Activated CD4-positive, alpha-beta T cell treated with anti-CD3 and anti-CD28 coated beads, Interleukin-2, amount 50 U/mL, for 1 hour (primary cell): Measurements from ENCODE around the gene PTTG1.
"Not testable (repeated sequence)": the region's sequence is repeated elsewhere in the genome, so short reads cannot be mapped to it uniquely, and the experiment has no call there.

Experiments
- DNase-seq: peaks from one replicate; pipeline ENCODE4 v3.0.0-alpha.2; 2020

PTTG1 gene

DNA sequence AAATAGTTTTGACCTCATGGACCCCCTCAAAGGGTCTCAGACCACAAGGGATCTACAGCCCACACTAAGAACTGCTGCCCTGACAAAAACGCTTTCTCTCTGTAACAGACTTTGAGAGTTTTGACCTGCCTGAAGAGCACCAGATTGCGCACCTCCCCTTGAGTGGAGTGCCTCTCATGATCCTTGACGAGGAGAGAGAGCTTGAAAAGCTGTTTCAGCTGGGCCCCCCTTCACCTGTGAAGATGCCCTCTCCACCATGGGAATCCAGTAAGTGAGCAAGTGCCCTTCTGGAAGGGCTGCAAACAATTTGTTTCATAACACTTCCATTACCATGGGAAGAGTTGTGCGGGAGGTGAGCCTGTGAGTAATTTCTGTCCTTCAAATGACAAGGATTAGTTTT, 6.0 kb downstream of the PTTG1 start:
- DNase-seq = no peak

DNA sequence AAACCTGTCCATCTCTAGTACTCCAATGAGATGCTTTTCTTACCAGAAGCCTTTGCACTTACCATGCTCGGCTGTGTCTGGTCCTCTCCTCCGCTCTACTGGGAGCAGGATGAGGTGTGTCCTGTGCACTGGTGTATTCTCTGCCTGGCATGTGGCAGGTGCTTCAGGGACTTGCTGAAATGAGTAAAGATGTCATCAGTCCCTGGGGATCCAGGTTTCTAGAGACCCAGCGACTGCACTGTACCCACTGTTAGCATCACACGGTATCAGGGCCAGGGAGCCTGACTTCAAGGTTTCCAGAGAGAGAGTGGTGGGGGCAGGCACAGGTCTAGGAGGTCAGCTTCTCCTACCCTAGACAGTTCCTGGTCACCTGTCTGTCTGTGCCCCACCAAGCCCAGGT, 10.5 kb downstream of the PTTG1 start:
- no peak for DNase-seq

DNA sequence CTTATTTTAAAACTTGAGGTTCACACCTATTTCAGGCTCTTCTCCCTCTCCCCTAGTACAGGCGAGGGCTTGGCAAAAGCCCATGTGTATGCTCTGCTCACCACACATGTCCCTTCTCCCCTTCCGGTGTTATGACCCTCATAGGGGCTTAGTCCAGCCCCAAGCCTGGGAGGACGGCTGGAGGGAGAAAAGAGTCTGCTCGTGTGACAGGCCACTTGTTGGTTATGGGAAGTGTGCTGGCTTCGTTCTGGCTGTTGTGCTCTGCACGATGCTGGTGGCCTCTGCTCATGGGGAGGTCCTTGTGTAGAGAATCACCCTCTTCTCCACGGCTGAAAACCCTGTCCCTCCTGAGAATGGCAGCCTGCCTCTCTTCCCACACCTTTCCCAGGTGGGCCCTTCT, 11.1 kb downstream of the PTTG1 start:
- no peak for DNase-seq

DNA sequence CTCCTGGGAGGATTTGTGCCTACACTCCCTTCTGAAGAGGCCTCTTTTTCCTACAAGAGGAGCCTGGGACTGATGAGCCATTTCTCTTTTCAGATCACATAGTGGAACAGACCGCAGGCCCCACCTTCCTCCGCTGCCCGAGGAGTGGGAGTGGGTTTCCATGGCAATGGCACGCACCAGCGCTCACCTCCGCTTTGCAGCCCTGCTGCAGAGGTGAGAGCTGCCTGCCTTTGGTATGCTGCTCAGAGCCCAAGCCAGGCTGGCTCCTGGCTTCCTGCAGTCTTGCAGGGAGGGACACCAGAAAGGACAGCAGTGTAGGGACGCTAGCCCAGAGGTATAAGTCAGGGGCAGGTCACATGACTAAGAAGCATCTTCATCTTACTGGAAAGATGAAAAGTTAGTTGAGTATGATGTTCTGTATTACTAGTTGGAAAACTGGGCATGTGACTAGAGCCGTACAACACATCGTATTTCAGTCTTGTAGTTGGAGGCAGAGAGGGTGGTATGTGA, 12.4 kb downstream of the PTTG1 start:
- no peak for DNase-seq

DNA sequence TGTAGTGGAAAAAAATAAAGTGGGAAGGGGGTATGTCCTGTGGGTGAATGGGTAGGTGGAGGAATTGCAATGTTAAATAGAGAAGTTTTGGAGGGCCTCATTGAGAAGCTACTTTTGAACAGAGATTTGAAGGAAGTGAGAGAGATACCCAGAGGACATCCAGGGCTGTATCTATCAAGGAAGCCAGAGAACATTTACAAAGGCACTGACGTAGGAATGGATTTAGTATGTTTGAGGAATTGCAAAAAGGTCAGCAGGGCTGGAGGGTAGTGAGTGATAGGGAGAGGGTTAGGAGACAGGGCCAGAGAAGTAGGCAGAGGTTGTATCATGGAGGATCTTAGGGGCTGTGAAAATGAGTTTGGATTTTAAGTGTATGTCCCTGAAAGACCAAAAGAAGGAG, 13.9 kb downstream of the PTTG1 start:
- DNase-seq = no peak

DNA sequence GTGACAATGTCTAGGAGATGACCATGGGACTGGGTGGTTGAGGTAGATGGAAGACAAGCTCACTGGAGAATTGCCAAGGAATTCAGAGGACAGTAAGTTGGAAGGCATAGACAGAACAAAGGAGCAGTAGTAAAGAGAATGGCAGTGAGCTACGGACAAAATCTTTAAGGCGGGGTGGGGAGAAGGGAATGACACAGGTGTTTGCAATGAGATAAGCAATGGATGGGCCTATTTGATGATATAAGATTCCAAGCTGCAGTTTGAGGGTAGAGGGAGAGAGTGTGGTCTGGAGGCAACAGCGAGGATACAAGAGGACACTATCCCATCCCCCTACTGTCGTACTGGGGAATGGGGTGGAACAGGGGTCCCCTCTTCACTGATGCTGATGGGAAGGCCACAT, 14.4 kb downstream of the PTTG1 start:
- DNase-seq = no peak

DNA sequence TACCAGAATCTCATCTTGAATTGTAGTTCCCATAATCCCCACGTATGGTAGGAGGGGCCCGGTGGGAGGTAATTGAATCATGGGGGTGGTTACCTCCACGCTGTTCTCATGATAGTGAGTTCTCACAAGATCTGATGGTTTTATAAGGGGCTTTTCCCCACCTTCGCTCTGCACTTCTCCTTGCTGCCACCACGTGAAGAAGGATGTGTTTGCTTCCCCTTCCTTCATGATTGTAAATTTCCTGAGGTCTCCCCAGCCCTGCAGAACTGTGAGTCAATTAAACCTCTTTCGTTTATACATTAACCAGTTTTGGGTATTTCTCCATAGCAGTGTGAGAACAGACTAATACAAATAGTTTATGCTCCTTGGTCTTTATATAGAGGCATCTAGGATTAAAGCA, 15.0 kb downstream of the PTTG1 start:
- DNase-seq = not testable (repeated sequence)

DNA sequence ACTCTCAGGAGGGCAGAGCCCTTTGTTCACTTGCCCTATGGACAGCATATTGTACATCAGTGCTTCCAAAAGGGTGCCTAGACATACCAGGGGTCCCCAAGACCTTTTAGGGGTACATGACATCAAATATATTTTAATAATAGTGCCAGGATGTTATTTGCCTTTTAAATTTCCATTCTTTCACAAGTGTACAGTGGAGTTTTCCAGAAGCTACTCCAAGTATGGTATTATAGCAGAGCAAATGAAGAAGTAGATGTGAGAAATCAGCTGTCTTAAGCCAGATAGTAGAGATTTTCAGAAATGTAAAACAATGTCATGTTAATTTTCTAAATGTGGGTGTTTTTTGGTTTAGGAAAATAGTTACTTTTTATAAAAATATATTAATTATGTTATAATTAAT, 15.6 kb downstream of the PTTG1 start:
- DNase-seq = no peak

DNA sequence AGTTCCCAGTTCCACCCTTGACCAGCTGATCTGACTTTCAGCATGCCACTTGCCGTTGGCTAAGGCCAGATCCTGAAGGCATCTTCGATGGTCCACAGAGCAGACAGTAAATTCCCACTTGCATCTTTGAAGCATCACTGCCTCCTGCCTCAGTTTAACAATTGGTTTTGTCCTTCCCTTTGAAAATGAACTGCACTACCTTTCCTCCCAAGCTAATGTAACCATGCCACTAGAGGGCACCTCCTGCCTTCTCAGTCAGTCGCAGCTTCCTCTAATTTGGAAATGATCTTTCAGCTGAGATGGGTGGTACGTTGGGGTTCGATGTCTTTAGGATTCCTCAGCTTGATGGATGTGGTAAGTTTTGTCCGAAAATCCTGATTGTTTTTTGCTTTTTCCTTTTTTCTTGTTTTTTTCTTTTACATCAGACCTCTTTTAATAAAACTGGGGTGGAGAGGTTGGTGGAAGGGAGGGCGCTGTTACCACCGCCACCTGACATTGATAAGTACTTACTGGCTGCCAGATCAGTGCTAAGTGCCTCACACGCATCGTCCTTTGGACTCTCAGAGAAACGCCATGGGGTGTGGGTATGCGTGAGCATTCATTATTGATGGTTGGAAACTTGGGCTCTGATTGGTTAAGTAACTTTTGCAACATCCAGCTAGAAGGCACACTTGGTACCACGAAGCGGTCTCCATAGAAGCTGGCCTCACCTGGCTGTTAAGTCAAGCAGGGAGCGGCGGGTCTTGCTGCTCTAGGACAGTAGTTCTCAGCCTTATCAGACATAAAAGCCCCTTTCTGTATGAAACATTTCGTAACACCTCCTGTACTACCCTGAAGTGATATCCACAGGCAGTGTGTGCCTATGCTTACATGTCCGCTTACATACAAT, 16.9 kb downstream of the PTTG1 start:
- peak; percentile 46 for DNase-seq

DNA sequence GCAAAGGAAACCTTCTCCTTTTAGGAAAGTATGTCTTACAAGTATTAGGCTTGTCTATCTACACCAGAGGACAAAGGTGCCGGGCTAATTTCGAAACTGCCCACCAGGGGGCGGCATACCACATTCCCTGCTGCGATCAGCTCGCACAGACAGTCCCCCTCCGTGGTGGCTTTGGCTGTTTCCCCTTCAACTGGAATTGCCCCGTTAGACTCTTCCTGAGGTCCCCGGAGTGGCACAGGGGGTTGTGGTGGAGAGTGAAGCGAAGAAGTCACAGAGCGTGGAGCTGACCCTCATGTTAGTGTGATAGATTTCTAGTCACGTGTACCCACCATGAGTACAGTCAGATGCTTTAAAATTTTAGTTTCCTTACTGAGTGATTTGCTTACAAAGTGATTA, 17.5 kb downstream of the PTTG1 start:
- DNase-seq = peak; percentile 90

DNA sequence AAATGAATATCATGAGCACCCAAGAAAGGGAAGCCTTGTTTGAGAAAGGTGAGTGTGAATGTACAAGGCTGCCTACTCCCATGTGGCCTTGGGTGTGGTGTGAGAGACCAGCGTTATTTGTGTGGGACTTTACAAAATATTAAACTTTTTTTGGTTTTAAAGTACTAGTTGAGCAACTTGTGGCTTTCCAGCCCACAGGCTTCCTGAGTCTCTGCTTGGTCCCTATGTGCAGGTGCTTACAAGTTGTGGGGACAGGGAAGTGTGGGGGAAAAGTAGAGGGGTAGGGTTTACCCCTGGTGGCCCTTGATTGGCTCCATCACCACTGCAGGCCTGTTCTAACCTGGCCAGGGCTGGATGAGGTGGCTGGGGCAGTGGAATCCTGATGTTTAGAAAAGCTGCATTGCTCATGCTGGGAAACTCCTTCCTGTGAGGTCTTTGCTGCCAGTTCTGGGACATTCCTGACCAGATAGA, 19.7 kb downstream of the PTTG1 start:
- no peak for DNase-seq

DNA sequence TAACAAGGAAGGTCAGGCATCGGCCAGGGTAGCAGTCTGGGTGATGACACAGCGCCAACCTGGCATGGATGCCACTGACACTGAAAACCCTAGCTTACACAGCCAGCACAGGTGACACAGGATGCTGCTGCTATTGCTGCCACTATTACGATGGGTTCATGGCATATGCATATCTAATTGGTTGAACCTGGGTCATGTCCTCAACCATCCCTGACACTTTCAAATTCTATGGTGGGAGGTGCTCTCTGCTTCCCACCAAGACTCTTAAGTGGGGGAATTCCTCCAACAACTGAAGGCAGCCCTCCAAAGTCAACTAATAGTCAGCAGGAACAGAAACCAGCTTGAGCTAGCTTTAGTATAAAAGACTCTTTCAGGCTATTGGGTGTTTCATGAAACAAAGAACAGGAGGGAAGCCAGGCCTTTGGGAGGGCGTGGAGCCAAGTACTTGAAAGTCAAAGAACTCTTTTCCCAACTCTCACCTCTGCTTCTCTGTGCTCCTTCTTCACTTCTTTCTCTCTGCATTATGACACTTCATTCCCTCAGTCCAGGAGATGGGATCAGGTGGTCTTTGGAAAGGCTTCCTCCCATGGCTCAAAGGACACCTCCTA, 21.3 kb downstream of the PTTG1 start:
- DNase-seq = no peak

DNA sequence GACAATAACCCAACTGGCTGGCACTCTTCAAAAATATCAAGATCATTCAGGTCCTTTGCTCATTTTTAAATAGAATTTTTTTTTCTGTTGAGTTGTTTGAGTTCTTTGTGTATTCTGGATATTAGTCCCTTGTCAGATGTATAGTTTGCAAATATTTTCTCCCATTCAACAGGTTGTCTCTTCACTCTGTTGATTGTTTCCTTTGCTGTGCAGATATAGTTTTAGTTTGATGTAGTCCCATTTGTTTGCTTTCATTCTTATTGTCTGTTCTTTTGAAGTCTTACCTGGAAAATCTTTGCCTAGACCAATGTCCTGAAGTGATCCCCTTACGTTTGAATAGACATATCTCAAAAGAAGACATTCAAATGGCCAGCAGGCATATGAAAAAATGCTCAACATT, 22.8 kb downstream of the PTTG1 start:
- no peak for DNase-seq

DNA sequence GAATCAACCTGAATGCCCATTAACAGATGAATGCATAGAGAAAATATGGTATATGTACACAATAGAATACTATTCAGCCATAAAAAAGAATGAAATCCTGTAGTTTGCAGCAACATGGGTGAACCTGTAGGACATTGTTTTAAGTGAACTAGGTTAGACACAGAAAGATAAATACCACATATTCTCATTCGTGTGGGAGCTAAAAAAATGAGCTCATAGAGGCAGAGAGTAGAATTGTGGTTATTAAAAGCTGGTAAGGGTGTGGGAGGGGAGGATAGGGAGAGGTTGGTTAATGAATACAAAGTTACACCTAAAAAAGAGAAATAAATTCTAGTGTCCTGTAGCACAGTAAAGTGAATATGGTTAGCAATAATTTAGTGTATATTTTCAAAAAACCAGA, 23.5 kb downstream of the PTTG1 start:
- DNase-seq = no peak

DNA sequence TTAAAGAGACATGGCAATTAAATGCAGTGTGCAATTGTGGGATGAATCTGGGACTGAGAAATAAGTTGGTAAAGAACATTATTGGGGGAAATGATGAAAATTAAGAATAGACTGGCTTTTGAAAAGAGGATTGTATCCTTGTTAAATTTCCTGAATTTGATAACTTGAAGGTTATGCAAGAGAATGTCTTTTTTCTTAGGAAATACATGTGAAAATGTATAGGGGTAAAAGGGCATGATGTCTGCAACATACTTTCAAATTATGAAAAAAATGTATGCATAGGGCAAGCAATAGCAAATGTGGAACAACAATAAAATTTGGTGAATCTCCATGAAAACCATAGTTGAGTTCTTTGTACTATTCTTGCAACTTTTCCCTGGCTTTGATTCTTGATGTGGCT, 24.1 kb downstream of the PTTG1 start:
- DNase-seq = no peak

DNA sequence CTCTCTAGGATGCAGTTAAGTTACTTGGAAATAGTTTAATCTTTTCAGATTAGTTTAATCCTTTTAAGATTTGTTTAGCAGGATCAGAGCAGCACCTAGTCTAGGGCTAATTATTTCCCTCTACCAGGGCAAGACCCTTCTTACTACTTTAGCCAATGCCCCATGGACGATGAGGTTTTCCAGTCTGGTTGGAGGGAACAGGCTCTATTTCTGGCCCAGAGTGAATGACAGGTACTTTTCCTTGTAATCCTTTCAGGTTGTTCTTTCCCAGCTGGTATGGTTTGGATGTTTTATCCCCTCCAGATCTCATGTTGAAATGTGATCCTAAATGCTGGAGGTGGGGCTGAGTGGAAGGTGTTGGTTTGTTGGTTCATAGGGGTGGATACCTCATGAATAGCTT, 27.2 kb downstream of the PTTG1 start:
- DNase-seq = no peak

DNA sequence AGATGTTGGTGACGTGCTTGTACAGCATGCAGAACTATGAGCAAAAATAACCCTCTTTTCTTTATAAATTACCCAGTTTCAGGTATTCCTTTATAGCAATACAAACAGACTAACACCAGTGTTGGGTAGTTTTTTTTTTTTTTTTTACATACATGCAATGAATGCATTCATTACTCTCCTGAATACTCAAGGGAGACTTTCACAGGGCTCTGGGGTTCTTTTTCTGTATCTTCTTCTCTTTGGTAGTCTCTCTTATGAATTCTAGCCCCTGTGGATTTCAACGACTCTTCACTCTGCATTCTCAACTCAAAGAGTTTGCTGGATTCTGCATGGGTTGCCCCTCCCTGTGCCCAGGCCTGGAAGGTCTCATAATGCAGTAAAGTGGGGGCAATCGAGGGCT, 27.8 kb downstream of the PTTG1 start:
- DNase-seq = no peak

DNA sequence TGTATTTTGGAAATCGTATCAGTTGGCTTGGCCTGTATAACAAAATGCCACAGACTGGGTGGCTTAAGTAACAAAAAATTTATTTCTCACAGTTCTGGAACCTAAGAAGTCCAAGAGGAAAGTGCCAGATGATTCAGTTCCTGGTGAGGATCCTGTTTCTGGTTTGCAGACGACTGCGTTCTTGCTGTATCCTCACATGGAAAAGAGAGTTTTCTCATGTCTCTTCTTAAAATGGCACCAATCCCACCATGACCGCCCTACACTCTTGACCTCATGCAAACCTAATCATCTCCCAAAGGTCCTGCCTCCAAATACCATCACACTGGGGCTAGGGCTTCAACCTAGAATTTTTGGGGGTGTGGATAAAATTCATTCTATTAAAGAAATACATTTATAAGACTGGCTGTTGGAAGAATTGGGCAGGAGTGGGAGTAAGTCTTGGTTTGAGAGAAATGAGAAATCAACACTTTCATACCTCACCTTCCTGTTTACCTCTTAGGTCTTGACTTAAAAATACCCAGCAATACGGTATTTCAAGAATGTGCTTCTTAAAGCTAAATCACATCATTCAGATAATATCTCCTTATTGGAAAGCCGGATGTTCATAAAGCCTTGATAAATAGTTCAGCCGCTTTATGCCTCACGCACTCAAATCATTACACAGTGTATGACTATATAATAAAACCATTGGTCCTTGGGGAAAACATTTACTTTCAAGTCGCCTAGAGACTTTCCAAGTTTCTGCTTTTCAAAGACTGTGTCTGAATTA, 28.7 kb downstream of the PTTG1 start:
- no peak for DNase-seq

DNA sequence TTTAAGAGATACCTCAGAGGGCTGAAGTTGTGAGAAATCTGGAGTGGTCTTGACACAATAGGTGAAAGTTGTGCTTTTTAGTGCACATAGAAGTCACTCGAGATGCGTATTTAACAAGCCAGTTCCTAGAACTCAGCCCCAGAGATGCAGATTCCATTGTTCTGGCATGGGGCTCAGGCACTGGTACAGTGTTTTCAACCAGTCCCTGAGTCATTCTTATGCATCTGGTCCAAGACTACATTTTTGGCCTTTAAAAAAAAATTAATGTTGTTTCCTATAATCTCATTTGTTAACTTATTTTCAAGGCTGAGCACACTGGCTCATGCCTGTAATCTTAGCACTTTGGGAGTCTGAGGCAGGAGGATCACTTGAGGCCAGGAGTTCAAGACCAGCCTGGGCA, 29.6 kb downstream of the PTTG1 start:
- DNase-seq = no peak

DNA sequence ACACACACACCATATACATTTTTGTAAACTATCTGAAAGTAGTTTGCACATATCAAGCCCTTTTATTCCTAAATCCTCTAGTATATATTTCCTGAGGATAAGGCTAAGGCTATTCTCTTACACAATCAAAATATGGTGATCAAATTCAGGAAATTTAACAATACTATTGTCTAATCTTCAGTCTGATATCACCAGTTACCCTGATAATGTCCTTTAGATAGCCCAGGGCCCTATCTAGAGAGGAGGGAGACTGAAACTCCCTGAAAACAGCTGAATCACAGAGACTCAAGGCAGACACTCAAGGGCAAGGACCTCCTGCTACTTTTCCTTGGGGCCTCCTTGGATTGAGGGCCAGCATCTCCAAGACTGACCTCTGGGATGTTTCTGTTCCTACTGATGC, 30.4 kb downstream of the PTTG1 start:
- no peak for DNase-seq

DNA sequence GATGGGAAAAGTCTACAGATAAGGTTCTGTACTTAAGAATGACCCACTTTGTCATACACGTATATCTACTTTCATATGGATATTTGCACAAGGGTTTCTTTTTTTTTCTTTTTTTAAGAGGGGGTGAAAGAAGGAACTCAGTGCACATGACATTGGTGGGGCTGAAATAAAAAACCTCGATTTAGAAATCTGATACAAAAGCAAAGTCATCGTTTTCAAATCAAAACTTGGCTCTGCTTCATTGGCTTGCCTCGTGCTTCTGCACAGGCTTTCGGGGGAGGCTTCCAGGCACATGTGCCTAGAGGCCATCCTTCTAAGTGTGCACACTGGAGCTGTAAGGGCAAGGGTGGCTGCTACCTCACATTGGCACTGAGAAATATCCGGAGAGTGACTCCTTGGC, 31.1 kb downstream of the PTTG1 start:
- DNase-seq = no peak

DNA sequence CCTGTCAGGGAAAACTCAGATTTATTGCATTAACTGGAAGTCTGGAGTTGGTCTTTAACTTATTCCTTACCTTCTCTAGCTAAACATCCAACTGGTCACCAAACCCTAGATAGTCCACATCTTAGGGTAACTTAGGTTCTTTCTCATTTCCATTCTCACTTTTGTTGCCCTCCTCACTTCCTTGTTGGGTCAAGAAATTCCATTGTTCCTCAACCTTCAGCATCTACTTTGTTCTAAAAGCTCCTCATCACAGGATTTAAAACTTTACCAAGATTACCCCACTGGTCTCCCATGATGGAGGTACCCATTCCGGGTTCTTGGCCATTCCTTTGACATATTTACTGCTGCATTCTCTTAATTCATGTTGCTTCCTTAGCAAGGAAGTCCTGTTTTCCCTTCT, 32.1 kb downstream of the PTTG1 start:
- DNase-seq = no peak

DNA sequence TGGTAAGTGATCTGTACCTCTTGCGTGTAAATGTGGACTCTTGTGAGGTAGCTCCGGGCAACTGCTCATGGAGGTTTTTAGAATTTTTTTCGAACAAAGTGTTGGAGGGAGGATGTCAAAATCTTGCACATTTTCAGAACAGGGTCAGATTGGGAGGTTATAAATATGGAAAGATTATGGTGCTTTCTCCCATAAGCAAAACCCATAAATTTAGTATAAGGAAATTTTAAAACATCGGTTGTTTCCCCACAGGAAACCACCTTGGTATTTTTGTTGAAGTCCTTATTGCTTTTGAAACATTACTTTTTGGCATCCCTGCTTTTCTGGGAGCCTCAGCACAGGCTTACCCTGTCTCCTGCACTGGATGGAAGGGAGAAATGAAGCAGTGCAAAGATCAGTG, 33.9 kb downstream of the PTTG1 start:
- DNase-seq = no peak
